Stimulated activated naive B cell treated with anti-CD40 and anti-IgM and Interleukin-4, amounts not matched to agents 10 μg/mL and 1 μg/mL and 100 μg/mL, for 72 hours (primary cell): Measurements from ENCODE around the gene SYDE2.

Source experiments
- ATAC-seq, 2 donors: fragments of 150-1000 bp; cut with Tn5 transposase; replicated peaks; 2 replicates each; pipeline ENCODE4 v1.10.0; 2021; ENCODE audit warnings: moderate library complexity in 1 of 2
- DNase-seq: peaks from one replicate; pipeline ENCODE4 v3.0.0; 2021
- H3K27ac Mint-ChIP-seq: one replicate; pipeline ENCODE4 v1.8.0; 2022; ENCODE audit warnings: mild to moderate bottlenecking, mixed read lengths
- H3K27me3 Mint-ChIP-seq, 2 donors: one replicate each; pipeline ENCODE4 v1.8.0; 2022; ENCODE audit warnings: mixed read lengths in 2 of 2
- H3K36me3 Mint-ChIP-seq, 2 donors: one replicate each; pipeline ENCODE4 v1.8.0; 2022; ENCODE audit warnings: mixed read lengths in 2 of 2, mild to moderate bottlenecking in 1 of 2
- H3K4me1 Mint-ChIP-seq, 2 donors: one replicate each; pipeline ENCODE4 v1.8.0; 2022; ENCODE audit warnings: mixed read lengths in 2 of 2, mild to moderate bottlenecking in 1 of 2
- H3K4me3 Mint-ChIP-seq, 2 donors: one replicate each; pipeline ENCODE4 v1.8.0; 2022; ENCODE audit warnings: mild to moderate bottlenecking in 2 of 2, mixed read lengths in 2 of 2, moderate library complexity in 1 of 2
- H3K9me3 Mint-ChIP-seq, 2 donors: one replicate each; pipeline ENCODE4 v1.8.0; 2022; ENCODE audit warnings: mixed read lengths in 2 of 2, mild to moderate bottlenecking in 1 of 2

Gene SYDE2

DNA sequence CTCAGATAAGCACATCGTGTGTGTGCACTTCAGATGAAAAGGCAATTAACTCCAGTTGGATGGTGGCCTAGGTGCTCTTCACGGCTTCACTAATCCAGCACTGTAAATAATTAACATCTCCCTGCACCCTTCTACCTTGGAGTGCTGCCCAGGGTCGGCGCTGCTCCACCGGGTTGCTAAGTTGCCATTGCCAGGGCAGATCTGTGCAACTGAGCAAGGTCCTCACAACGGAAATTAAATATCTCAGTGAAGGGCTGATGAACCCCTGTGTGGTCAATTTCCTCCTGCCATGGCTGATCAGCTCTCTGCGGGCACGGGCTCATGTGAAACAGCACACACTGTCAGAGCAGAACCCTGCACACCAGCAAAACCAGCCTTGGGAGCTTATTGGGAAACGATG, 63.2 kb downstream of the SYDE2 start:
- Mint-ChIP-seq H3K4me3 (no peak overlapping the region), H3K27me3 (peaks cover 0 to 5% of the 10 kb centered on the region in 2 donors), H3K4me1 (no peaks in the 10 kb centered on the region), H3K9me3 (no peaks in the 10 kb centered on the region), H3K36me3 (no peaks in the 10 kb centered on the region), H3K27ac (no peak overlapping the region)
- ATAC-seq (no peak), DNase-seq (no peak)

- no peaks in the 10 kb centered on the region for H3K9me3 Mint-ChIP-seq
- H3K4me1 Mint-ChIP-seq: no peaks in the 10 kb centered on the region
- no peak overlapping the region for H3K27ac Mint-ChIP-seq
- ATAC-seq (no peak), DNase-seq (no peak)
- no peak overlapping the region for H3K4me3 Mint-ChIP-seq
- peaks cover 0 to 6% of the 10 kb centered on the region in 2 donors for H3K27me3 Mint-ChIP-seq
- no peaks in the 10 kb centered on the region for H3K36me3 Mint-ChIP-seq
These were observed 65.4 kb downstream of the SYDE2 start for GRCh38 chr1:85135392-85135798.

DNA sequence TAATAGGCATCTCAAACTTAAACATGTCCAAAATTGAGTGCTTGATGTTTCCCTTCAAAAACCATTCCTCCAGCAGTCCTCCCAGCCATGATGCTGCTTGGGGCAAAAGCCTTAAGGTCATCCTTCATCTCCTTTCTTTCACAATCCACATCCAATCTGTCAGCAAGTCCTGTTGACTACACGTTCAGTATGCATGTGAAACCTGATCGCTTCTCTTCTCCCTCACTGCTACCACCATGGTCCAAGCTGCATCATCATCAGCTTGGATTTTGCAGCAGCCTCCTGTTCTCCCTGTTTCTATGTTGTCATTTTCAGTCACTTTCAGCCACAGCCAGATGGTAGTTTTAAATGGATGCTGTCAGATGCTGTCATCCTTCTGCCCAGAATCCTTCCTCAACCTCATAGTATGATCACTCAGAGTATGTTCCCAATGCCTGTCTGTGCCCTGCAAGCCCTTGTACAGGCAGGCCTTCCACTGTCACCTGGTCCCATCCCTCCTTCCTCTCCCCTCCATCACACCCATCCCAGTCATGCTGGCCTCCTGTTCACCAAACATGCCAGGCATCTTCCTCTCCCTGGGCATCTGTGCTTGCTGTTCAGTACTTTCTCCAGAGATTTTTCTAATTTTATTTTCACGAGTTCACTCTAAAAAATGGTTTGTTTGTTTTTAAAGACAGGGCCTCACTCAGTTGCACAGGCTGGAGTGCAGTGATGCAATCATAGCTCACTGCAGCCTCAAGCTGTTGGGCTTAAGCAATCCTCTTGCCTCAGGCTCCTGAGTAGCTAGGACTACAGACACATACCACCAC, 66.0 kb downstream of the SYDE2 start:
- no peak for ATAC-seq

GRCh38 chr1:85133565-85134159, 67.2 kb downstream of the SYDE2 start:
- Mint-ChIP-seq H3K4me1 (no peaks in the 10 kb centered on the region), H3K27me3 (peaks cover 0 to 6% of the 10 kb centered on the region in 2 donors), H3K9me3 (no peaks in the 10 kb centered on the region), H3K27ac (no peak overlapping the region), H3K36me3 (no peaks in the 10 kb centered on the region), H3K4me3 (no peak overlapping the region)
- DNase-seq (no peak), ATAC-seq (no peak)

More for the DNA sequence above, 66.0 kb downstream of the SYDE2 start:
- H3K9me3 Mint-ChIP-seq: no peaks in the 10 kb centered on the region
- no peak overlapping the region for H3K4me3 Mint-ChIP-seq
- H3K27me3 Mint-ChIP-seq: peaks cover 0 to 6% of the 10 kb centered on the region in 2 donors
- no peaks in the 10 kb centered on the region for H3K4me1 Mint-ChIP-seq
- H3K27ac Mint-ChIP-seq: no peak overlapping the region
- DNase-seq: no peak
- no peaks in the 10 kb centered on the region for H3K36me3 Mint-ChIP-seq

DNA sequence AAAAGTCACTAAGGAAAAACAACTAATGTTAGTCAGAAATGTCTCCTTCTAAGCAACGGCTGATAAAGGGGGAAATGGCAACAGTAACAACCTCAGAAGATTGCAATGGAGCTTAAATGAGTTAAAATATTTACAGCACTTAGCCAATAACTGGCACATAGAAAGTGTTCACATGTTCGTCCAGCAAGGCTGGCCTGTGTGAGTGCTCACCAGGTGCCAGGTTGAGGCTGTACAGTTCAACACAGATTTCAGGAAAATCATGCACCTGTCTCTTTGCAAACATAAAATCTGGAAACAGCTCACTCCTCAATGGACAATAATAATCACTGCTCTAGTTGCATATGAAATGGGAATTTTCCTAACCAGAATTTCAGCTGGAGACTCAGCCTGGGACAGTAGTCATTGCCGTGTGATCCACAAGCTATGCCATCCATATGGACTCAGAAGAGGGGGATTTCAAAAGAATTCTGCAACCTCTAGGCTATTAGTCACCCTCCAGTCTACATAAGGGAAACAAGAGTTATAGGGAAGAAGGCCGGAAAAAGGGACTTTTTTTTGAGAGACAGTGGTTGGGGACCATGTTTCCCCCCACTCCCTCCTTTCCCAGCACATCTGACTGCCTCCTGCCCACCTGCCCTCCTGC, 68.6 kb downstream of the SYDE2 start:
- Mint-ChIP-seq H3K4me3 (no peak overlapping the region), H3K27ac (no peak overlapping the region), H3K4me1 (no peaks in the 10 kb centered on the region), H3K9me3 (no peaks in the 10 kb centered on the region), H3K27me3 (peaks cover 0 to 6% of the 10 kb centered on the region in 2 donors), H3K36me3 (no peaks in the 10 kb centered on the region)
- ATAC-seq (no peak), DNase-seq (no peak)

DNA sequence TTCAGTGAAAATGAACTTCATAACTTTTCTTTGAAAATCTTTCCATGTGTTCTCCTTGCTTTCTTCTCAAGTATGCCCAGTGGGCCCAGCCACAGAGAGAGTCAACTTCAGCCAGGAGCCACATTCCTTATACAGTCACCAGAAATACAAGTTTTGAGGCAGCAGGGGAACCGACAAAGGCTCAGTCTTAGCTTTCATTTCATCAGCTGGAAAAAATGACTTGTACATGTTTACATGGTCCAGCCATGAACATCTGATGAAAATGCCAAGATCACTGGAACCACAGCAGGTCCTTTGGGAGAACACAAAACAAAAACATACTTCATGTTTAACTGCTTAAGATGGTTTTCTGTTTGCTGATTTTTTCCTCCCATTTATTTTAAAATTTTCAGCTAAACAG, 72.5 kb downstream of the SYDE2 start:
- Mint-ChIP-seq H3K36me3 (no peaks in the 10 kb centered on the region), H3K27ac (no peak overlapping the region), H3K27me3 (peaks cover 3 to 6% of the 10 kb centered on the region in 2 donors), H3K4me3 (no peak overlapping the region), H3K9me3 (no peaks in the 10 kb centered on the region), H3K4me1 (no peaks in the 10 kb centered on the region)
- ATAC-seq (no peak), DNase-seq (no peak)

GRCh38 chr1:85125891-85126290, 74.9 kb downstream of the SYDE2 start:
- Mint-ChIP-seq H3K4me1 (no peaks in the 10 kb centered on the region), H3K27ac (no peak overlapping the region), H3K9me3 (no peaks in the 10 kb centered on the region), H3K36me3 (no peaks in the 10 kb centered on the region), H3K4me3 (no peak overlapping the region), H3K27me3 (peaks cover 3 to 6% of the 10 kb centered on the region in 2 donors)
- DNase-seq: no peak
- ATAC-seq: no peak

GRCh38 chr1:85124091-85124490, 76.7 kb downstream of the SYDE2 start:
- H3K27me3 Mint-ChIP-seq: peaks cover 0 to 15% of the 10 kb centered on the region in 2 donors
- DNase-seq (no peak), ATAC-seq (no peak)
- no peaks in the 10 kb centered on the region for H3K36me3 Mint-ChIP-seq
- no peak overlapping the region for H3K27ac Mint-ChIP-seq
- H3K9me3 Mint-ChIP-seq: no peaks in the 10 kb centered on the region
- H3K4me1 Mint-ChIP-seq: no peaks in the 10 kb centered on the region
- no peak overlapping the region for H3K4me3 Mint-ChIP-seq

DNA sequence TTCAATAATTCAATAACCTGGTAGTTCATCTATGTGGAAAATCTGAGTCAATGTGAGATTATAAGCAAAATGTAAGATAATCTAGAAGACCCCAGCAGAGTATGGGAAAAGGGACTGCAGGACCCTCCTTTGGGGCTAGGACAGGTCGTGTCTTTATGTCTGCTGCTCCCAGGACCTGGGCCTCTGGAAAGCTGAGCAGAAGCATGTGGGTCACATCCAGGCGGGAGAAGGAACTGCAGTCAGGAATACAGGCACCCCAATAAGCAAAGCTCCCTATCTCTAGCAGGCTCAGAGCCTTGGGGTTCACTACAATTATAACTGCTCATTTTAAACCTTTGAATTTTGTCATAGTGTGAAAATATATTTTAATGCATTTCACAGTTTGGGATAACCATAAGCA, 78.6 kb downstream of the SYDE2 start:
- no peaks in the 10 kb centered on the region for H3K36me3 Mint-ChIP-seq
- H3K27ac Mint-ChIP-seq: no peak overlapping the region
- H3K4me1 Mint-ChIP-seq: no peaks in the 10 kb centered on the region
- H3K4me3 Mint-ChIP-seq: no peak overlapping the region
- DNase-seq: no peak
- H3K27me3 Mint-ChIP-seq: peaks cover 0 to 16% of the 10 kb centered on the region in 2 donors
- ATAC-seq: no peak
- no peaks in the 10 kb centered on the region for H3K9me3 Mint-ChIP-seq

GRCh38 chr1:85121744-85122143, 79.1 kb downstream of the SYDE2 start:
- Mint-ChIP-seq H3K27me3 (peaks cover 0 to 14% of the 10 kb centered on the region in 2 donors), H3K9me3 (no peaks in the 10 kb centered on the region), H3K4me3 (no peak overlapping the region), H3K27ac (no peak overlapping the region), H3K4me1 (no peaks in the 10 kb centered on the region), H3K36me3 (no peaks in the 10 kb centered on the region)
- DNase-seq: no peak
- ATAC-seq: no peak

DNA sequence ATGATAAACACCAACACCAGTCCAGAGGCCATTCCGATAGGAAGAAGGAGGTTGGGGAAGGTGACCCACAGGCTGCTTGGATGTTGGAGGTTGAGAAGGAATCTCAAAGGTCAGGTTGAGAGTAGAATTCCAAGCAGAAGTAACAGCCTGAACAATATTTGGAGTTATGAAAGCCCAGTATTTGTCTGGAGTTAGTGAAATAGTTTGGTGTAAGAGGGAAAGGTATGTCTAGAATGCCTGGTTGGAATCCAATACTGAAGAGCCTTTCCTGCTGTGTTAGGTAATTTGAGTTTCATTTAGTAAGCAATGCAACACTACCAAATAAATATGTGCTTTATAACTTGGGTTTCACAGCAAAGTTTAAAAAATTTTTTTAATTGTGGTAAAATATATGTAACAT, 82.1 kb downstream of the SYDE2 start:
- DNase-seq: no peak
- H3K27me3 Mint-ChIP-seq: peaks cover 0 to 13% of the 10 kb centered on the region in 2 donors
- no peaks in the 10 kb centered on the region for H3K4me1 Mint-ChIP-seq
- no peaks in the 10 kb centered on the region for H3K36me3 Mint-ChIP-seq
- H3K4me3 Mint-ChIP-seq: no peak overlapping the region
- no peak for ATAC-seq
- H3K9me3 Mint-ChIP-seq: no peaks in the 10 kb centered on the region
- H3K27ac Mint-ChIP-seq: no peak overlapping the region

DNA sequence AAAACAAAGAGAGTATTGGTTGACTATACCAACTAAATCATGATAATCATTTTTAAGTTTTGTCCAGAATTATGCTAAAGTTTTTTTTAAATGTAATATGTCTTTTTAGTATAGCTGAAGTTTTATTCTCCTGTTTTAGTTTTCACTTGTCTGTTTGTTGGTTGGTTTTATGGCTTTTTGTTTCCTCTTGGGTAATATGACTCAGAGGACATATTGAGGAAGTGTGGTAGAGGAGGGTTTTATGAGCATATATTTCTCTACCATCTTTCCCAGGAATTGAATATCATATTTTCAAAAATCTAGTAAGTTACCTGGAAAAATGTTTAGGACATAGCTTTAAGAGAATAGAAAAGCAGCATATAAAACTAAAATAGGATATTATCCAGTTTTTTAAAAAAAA, 84.0 kb downstream of the SYDE2 start:
- Mint-ChIP-seq H3K36me3 (no peaks in the 10 kb centered on the region), H3K4me1 (no peaks in the 10 kb centered on the region), H3K4me3 (no peak overlapping the region), H3K9me3 (no peaks in the 10 kb centered on the region), H3K27me3 (peaks cover 0 to 13% of the 10 kb centered on the region in 2 donors), H3K27ac (no peak overlapping the region)
- DNase-seq (no peak), ATAC-seq (no peak)

- H3K27me3 Mint-ChIP-seq: peaks cover 0 to 10% of the 10 kb centered on the region in 2 donors
- no peak overlapping the region for H3K27ac Mint-ChIP-seq
These were observed 84.9 kb downstream of the SYDE2 start for GRCh38 chr1:85115933-85116332.

GRCh38 chr1:85111695-85112094, 89.1 kb downstream of the SYDE2 start:
- Mint-ChIP-seq H3K4me1 (no peaks in the 10 kb centered on the region), H3K4me3 (no peak overlapping the region), H3K27me3 (no peaks in the 10 kb centered on the region), H3K36me3 (no peaks in the 10 kb centered on the region), H3K27ac (no peak overlapping the region), H3K9me3 (no peaks in the 10 kb centered on the region)
- ATAC-seq (no peak), DNase-seq (no peak)

More at GRCh38 chr1:85115933-85116332, 84.9 kb downstream of the SYDE2 start:
- no peak for DNase-seq
- no peaks in the 10 kb centered on the region for H3K36me3 Mint-ChIP-seq
- no peak overlapping the region for H3K4me3 Mint-ChIP-seq
- H3K4me1 Mint-ChIP-seq: no peaks in the 10 kb centered on the region
- ATAC-seq: no peak
- no peaks in the 10 kb centered on the region for H3K9me3 Mint-ChIP-seq

DNA sequence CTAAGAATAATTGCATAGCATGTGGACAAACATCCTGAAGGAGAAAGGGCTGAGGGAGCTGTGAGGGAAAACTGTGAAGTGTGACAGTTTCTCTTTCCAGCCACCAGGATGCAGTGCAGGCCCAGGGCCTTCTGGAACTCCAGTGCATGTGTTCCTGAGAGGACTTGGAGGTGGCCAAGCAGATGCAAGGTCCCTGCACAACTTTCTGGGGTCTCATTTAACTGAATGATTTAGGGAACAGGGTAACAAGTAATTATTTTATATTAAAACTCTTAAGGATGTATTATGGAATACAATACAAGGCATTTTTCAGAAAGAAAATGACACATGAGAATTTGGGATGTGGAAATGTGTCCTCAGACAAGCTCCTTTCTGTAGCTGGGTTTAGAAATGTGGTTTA, 91.3 kb downstream of the SYDE2 start:
- no peaks in the 10 kb centered on the region for H3K36me3 Mint-ChIP-seq
- peak; percentile 64 to 65 for ATAC-seq

More for the DNA sequence above, 91.3 kb downstream of the SYDE2 start:
- no peak for DNase-seq
- Mint-ChIP-seq H3K9me3 (no peaks in the 10 kb centered on the region), H3K4me1 (no peaks in the 10 kb centered on the region), H3K27ac (no peak overlapping the region), H3K4me3 (no peak overlapping the region), H3K27me3 (no peaks in the 10 kb centered on the region)
